Measurements from ENCODE around the gene SMIM11.
"Not testable (repeated sequence)": the region's sequence is repeated elsewhere in the genome, so short reads cannot be mapped to it uniquely, and the experiment has no call there.

The SMIM11 gene, protein sequence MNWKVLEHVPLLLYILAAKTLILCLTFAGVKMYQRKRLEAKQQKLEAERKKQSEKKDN

DNA sequence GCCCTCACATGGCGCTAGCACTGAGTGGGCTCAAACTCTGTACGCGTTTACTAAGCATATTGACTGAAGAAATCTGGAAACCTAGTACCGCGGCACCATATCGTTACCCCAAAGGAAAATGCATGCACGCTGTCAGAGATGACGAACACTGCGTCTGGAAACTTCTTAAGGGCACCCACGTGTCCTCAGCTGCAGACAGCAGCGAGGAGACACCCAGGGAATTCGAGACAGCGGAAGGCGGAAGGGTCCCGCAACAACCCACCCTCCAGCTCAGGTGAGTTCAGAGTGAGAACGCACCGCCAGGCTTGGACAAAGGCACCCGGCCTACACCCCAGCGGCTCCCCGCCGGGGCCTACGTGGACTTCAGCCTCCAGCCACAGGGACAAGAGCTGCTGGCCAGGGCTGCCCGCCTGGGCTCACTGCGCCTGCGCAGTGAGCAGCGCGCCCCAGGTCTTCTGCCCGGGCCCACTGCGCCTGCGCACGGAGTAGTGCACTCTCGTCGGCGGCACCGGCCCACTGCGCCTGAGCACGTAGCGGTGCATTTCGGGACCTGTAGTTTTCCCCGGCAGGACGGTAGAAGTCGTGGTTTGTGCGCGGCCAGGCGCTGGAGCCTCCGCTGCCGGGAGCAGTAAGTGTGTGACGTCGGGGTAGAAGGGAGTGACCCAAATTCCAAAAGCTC is at the start of gene SMIM11:
Gene SMIM11, plus strand, starts transcription at position 568 of the 679 bp plus-strand sequence. CDS start 3,998 bp downstream, outside the sequence.
- ATAC-seq (ENCODE audit: low read depth) = peak; percentile 97
- H3K27ac ChIP-seq (ENCODE audit: poor library complexity, severe bottlenecking); H3K4me1 ChIP-seq (ENCODE audit: insufficient read depth, poor library complexity, severe bottlenecking); H3K27me3 ChIP-seq (ENCODE audit: insufficient read depth, poor library complexity, severe bottlenecking); H3K9me3 ChIP-seq (ENCODE audit: severe bottlenecking); H3K36me3 ChIP-seq (ENCODE audit: low read depth); H3K4me3 ChIP-seq (ENCODE audit: severe bottlenecking); DNase-seq (ENCODE audit: low spot score): not testable (repeated sequence)

DNA sequence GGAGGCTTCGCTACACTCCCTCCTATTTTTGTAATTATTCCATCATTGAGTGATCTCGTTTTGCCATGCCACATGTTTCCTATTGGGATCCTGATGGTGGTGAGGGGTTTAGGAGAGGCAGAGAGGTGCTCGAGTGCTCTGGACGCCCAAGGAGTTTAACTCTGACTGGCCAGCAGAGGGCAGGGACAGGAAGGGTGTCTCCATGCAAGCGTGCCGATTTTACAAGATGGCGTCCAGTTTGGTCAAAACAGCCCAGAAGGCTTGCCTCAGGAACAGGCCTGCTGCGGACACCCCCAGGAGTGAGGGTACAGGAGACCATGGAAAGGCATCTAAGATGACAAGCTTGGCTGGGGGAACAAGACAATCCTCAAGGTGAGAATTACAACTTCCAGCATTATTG is 45.3 kb upstream of the SMIM11 start:
- no peak for DNase-seq (ENCODE audit: low spot score)
- TF ChIP-seq, protein P1, sequence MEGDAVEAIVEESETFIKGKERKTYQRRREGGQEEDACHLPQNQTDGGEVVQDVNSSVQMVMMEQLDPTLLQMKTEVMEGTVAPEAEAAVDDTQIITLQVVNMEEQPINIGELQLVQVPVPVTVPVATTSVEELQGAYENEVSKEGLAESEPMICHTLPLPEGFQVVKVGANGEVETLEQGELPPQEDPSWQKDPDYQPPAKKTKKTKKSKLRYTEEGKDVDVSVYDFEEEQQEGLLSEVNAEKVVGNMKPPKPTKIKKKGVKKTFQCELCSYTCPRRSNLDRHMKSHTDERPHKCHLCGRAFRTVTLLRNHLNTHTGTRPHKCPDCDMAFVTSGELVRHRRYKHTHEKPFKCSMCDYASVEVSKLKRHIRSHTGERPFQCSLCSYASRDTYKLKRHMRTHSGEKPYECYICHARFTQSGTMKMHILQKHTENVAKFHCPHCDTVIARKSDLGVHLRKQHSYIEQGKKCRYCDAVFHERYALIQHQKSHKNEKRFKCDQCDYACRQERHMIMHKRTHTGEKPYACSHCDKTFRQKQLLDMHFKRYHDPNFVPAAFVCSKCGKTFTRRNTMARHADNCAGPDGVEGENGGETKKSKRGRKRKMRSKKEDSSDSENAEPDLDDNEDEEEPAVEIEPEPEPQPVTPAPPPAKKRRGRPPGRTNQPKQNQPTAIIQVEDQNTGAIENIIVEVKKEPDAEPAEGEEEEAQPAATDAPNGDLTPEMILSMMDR (IDR thresholded peaks at IDR 0.05; ENCODE audit: poor library complexity, severe bottlenecking) = no peak
- H3K27ac ChIP-seq (ENCODE audit: poor library complexity, severe bottlenecking) = no peak overlapping the region
- H3K27me3 ChIP-seq (ENCODE audit: insufficient read depth, poor library complexity, severe bottlenecking) = no peaks in the 10 kb centered on the region
- H3K9me3 ChIP-seq (ENCODE audit: severe bottlenecking) = no peaks in the 10 kb centered on the region
- no peak for ATAC-seq (ENCODE audit: low read depth)
- H3K36me3 ChIP-seq (ENCODE audit: low read depth) = no peaks in the 10 kb centered on the region
- no peaks in the 10 kb centered on the region for H3K4me1 ChIP-seq (ENCODE audit: insufficient read depth, poor library complexity, severe bottlenecking)
- no peak overlapping the region for H3K4me3 ChIP-seq (ENCODE audit: severe bottlenecking)

DNA sequence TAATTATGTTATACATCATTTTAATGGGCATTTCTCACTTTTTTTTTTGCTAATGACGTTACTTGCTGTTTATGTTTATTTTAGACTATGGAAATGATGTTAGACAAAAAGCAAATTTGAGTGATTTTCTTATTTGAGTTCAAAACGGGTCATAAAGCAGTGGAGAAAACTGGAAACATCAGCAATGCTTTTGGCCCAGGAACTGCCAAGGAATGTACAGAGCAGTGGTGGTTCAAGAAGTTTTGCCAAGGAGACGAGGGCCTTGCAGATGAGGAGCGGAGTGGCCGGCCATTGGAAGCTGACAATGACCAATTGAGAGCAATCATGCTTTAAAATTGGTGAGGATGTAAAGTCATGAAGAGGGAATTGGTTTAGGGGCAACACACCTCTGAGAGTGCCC is 43.6 kb upstream of the SMIM11 start:
- Histone ChIP-seq H3K36me3 (ENCODE audit: low read depth) (no peaks in the 10 kb centered on the region), H3K4me3 (ENCODE audit: severe bottlenecking) (no peak overlapping the region), H3K27ac (ENCODE audit: poor library complexity, severe bottlenecking) (no peak overlapping the region), H3K4me1 (ENCODE audit: insufficient read depth, poor library complexity, severe bottlenecking) (no peaks in the 10 kb centered on the region), H3K27me3 (ENCODE audit: insufficient read depth, poor library complexity, severe bottlenecking) (no peaks in the 10 kb centered on the region), H3K9me3 (ENCODE audit: severe bottlenecking) (no peaks in the 10 kb centered on the region)
- no peak for ATAC-seq (ENCODE audit: low read depth)
- TF ChIP-seq, protein P1 (IDR thresholded peaks at IDR 0.05; ENCODE audit: poor library complexity, severe bottlenecking) = no peak
- no peak for DNase-seq (ENCODE audit: low spot score)

DNA sequence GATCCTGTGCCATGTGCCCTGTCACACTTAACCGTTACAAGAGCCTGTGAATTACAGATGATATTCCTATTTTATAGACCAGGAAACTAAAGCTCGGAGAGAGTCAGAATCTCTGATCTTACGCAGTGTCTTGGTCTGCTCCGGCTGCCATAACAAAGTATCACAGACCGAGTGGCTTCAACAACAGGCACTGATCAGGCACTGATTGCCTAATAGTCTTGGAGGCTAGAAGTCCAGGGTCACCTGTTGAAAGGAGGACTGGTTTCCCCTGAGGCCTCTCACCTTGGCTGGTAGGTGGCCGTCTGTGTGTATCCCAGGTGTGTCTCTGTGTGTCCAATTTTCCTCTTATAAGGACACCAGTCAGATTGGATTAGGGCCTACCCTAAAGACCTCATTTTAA is 43.0 kb upstream of the SMIM11 start:
- no peak for DNase-seq (ENCODE audit: low spot score)
- Histone ChIP-seq H3K27ac (ENCODE audit: poor library complexity, severe bottlenecking) (no peak overlapping the region), H3K9me3 (ENCODE audit: severe bottlenecking) (no peaks in the 10 kb centered on the region), H3K36me3 (ENCODE audit: low read depth) (no peaks in the 10 kb centered on the region), H3K27me3 (ENCODE audit: insufficient read depth, poor library complexity, severe bottlenecking) (no peaks in the 10 kb centered on the region), H3K4me1 (ENCODE audit: insufficient read depth, poor library complexity, severe bottlenecking) (no peaks in the 10 kb centered on the region), H3K4me3 (ENCODE audit: severe bottlenecking) (no peak overlapping the region)
- TF ChIP-seq, protein P1 (IDR thresholded peaks at IDR 0.05; ENCODE audit: poor library complexity, severe bottlenecking) = no peak
- ATAC-seq (ENCODE audit: low read depth) = no peak

DNA sequence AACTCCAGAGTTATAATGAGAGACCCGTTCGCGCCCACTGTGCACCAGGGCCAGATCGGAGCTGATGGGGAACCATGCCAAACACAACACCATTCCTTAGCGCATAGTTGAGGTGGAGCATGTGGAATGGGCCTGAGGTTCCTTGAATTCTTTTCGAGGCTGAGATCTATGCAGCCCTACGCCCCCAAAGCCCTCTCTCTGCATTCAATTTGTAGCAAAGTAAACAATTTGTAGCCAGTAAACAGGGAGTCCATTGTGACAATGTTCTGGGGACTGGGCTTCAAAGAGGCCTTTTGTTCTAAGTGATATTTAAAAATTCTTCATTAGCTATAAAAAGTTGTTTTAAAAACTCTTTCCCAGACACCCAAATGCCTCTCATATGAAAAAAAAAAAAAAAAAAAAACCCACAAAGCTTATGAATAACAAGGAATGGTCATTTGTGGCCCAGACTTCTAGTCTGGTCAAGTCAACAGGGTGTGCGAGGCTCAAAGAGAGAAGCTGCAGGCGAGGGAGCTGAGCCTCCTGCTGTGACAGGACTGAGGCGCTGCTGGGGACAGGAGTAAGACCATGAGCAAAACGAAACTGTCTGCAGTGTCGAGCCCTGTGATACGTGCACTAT is 42.1 kb upstream of the SMIM11 start:
- H3K36me3 ChIP-seq (ENCODE audit: low read depth) = no peaks in the 10 kb centered on the region
- ATAC-seq (ENCODE audit: low read depth) = no peak
- DNase-seq (ENCODE audit: low spot score) = no peak
- TF ChIP-seq, protein P1 (IDR thresholded peaks at IDR 0.05; ENCODE audit: poor library complexity, severe bottlenecking) = no peak
- H3K27ac ChIP-seq (ENCODE audit: poor library complexity, severe bottlenecking) = no peak overlapping the region
- no peak overlapping the region for H3K4me3 ChIP-seq (ENCODE audit: severe bottlenecking)
- H3K4me1 ChIP-seq (ENCODE audit: insufficient read depth, poor library complexity, severe bottlenecking) = no peaks in the 10 kb centered on the region
- no peaks in the 10 kb centered on the region for H3K9me3 ChIP-seq (ENCODE audit: severe bottlenecking)
- H3K27me3 ChIP-seq (ENCODE audit: insufficient read depth, poor library complexity, severe bottlenecking) = no peaks in the 10 kb centered on the region

All from RWPE2 (cell line).